SW 1271 (cell line): ENCODE measurements around the gene GP1BB.

Experiments used
- DNase-seq, 2 experiments: peaks; one replicate each; lab custom pipeline; 2025; lab: John Stamatoyannopoulos, UW

Gene GP1BB

GRCh38 chr22:19766511-19767426 is 43.4 kb downstream of the GP1BB start:
- DNase-seq = no peak

DNA sequence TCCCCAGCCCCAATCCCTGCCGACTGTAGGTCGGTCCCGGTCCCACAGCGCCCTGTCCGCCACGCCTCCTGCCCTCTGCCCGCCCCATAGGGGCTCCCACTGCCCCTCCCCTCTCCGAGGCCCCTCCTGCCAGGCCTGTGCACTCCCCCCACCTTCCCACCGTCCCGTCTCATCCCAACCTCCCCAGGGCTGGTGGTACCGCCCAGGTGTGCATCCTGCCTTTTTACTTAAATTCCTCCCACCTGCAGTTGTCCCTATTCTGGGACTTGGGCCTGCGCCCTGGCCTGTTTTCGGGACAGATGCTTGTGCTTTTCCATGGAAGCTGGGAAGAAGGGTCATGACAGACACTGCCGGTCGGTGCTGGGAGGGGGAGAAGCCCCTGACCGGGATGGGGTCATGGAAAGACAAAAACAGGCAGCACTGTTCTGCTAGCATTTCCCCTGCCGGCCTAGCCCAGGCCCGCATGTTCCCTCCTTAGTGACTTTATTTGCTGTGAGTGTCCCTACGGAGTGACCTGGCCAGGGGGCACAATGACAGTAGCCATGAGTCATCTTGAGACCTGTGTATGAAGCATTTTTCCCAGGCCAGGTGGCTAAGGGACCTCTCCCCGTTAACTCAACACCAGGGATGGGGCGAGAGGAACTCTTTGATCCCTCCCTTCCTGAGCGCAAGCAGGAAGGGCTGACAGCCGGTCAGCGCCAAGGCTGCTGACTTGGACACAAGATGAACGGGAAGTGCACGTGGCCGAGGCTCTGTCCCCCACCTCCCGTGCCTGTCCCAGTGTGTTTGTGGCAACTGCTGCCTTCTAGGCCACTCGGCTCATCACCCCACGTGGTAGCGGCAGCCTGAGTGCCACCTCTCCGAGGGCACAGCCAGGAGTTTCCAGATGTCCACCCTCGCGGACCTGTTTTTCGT is 44.3 kb downstream of the GP1BB start:
- no peak for DNase-seq

- DNase-seq = no peak
Measured at GRCh38 chr22:19769393-19769715, 46.0 kb downstream of the GP1BB start.

DNA sequence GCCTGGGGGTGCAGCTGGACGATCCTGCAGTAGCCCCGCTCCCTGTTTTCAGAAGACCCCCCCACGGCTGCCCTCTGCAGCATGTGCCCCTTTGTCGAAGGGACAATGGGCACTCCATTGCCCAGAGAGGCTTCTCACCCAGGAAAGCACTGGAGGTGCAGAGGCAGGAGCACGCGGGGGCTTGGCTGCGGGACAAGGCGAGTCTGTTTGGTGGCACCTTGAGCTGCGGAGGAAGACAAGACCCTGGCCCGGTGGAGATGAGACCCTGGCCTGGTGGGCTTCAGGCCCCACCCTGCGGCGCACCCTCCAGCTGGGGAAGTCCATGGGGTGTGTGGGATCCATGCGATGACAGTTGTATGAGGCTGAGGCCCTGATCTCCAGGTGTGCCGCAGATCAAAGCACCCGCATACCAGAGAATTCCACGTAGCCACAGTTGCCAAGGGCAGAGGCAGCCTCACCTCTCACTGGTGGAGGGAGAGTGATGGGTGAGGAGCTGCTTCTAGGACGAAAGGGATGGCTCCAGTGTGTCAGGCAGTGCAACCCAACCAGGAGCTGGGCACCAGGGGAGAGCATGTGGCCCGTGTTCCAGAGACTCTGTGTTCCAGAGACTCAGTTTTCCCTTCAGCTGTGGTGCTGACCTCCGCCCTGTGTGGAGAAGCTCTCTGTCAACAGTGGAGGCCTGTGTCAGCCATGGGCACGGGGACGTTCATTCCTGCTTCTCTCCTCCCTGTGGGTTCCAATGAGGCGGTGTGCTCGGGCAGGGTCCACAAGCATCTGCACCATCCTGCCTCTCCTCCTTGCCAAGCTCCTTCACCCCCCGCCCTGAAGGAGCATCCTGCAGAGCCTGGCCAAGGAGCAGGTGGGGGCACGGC is 47.2 kb downstream of the GP1BB start:
- DNase-seq = no peak

- no peak for DNase-seq
Measured at GRCh38 chr22:19772422-19772672, 49.0 kb downstream of the GP1BB start.

DNA sequence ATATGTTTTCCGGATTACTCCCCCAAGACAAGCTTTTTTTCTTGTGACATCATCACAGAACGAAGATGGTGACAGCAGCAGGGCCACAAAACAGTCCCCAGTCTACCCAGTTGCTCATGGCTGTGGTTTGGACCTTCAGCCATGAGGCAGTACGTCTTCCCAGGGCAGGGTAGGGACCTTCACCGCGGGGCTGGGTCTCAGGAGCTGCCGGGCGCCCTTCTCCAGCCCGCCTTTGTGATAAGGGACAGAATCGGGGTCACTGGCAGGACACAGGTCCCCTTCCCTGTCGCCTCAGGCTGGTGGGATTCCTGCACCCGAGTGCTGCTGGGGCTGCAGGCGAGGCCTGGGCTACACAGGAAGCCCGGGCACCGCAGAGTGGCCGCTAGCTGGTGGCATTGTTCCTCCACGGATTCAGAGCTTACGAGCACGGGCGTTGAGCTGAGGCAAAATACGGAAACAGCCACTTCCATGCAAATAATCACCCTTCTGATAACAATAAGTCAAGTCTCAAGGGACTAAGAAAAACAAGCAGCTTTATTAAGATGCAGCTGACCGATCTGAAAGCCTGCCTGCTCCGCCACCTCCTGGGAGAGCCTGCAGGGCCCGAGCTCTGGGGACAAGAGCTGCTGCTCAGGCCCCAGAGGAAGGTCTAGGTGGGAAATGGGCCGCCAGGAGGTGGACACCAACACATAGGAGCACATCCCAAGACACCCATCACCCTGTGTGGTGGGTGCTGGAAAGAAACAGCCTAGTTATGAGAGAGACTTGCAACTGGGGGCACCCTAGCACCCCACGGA is 49.5 kb downstream of the GP1BB start:
- DNase-seq = no peak

- no peak for DNase-seq
Measured at GRCh38 chr22:19773470-19774040, 50.2 kb downstream of the GP1BB start.
